Tibial artery (tissue), 4 donors: ENCODE measurements around the gene XRCC6.
"Not testable (repeated sequence)": the region's sequence is repeated elsewhere in the genome, so short reads cannot be mapped to it uniquely, and the experiment has no call there.

Source experiments
- DNase-seq, 2 donors: peaks; one replicate each; pipeline ENCODE4 v3.0.0-alpha.2; 2019
- H3K27ac ChIP-seq, 2 donors: fragments of 200-600 bp; sonication (generic) in 1 of 2; 1 replicate in 1 of 2; 2 replicates in 1 of 2; pipeline ENCODE4 v1.5.1; 2018 to 2019; ENCODE audit warnings: mild to moderate bottlenecking in 1 of 2
- H3K27me3 ChIP-seq, 2 donors: fragments of 200-600 bp; sonication (generic) in 1 of 2; one replicate each; pipeline versions ENCODE4 v1.5.1 to v1.6.0; 2016 to 2019
- H3K36me3 ChIP-seq, 3 donors: fragments of 200-600 bp; sonication (generic) in 2 of 3; one replicate each; pipeline ENCODE4 v1.5.1; 2016 to 2019; ENCODE audit warnings: mild to moderate bottlenecking in 2 of 3
- H3K4me1 ChIP-seq, 4 donors: fragments of 200-600 bp; sonication (generic) in 2 of 4; 1 replicate in 3 of 4; 2 replicates in 1 of 4; pipeline ENCODE4 v1.5.1; 2016 to 2019
- H3K4me3 ChIP-seq, 2 donors: fragments of 200-600 bp; sonication (generic) in 1 of 2; 1 replicate in 1 of 2; 2 replicates in 1 of 2; pipeline ENCODE4 v1.5.1; 2018 to 2019; ENCODE audit warnings: mild to moderate bottlenecking in 2 of 2
- H3K9me3 ChIP-seq, 3 donors: fragments of 200-600 bp; sonication (generic) in 1 of 3; one replicate each; pipeline ENCODE4 v1.5.1; 2016 to 2019
- CTCF ChIP-seq, 2 experiments: fragments of 200-600 bp in 1 of 2; fragments of 450-650 bp in 1 of 2; IDR thresholded peaks; one replicate each; pipeline ENCODE4 v1.5.1; 2017 to 2019; ENCODE audit warnings: antibody characterized with exemption in 2 of 2, mild to moderate bottlenecking in 1 of 2, moderate library complexity in 1 of 2
- intact Hi-C: fragments of 100-400 bp; cut with DNase I; formaldehyde crosslinking; loops from one replicate; pipeline ENCODE4 v1.15.0; 2023; ENCODE audit warnings: low total_unique reads

XRCC6 gene

GRCh38 chr22:41621099-41621910, at the start of gene XRCC6:
Gene XRCC6, plus strand, starts transcription at chr22:41621295. Its CDS starts 710 bp downstream, at chr22:41622005.
- peaks cover 0 to 32% (median 23%) of the 10 kb centered on the region in 4 donors for H3K4me1 ChIP-seq
- peak; percentile 100 for DNase-seq
- H3K27ac ChIP-seq = peak within 1 kb of the TSS; percentile 97 to 98
- H3K9me3 ChIP-seq = no peaks in the 10 kb centered on the region
- intact Hi-C loops = loop anchor here (5.0 kb wide), 1 partner anchor 79 kb away; the partner anchor contains the start of gene POLR3H
- H3K36me3 ChIP-seq = peaks cover 33 to 41% (median 35%) of the 10 kb centered on the region in 3 donors
- TF ChIP-seq CTCF (IDR thresholded peaks at IDR 0.05) = no peak
- peak within 1 kb of the TSS; percentile 92 to 96 for H3K4me3 ChIP-seq
- no peaks in the 10 kb centered on the region for H3K27me3 ChIP-seq

- no peak for DNase-seq
- intact Hi-C loops = no loop called here
- peaks cover 16 to 47% (median 31%) of the 10 kb centered on the region in 3 donors for H3K36me3 ChIP-seq
- H3K4me1 ChIP-seq = peaks cover 0 to 56% (median 38%) of the 10 kb centered on the region in 4 donors
- no peak overlapping the region for H3K4me3 ChIP-seq
- TF ChIP-seq CTCF (IDR thresholded peaks at IDR 0.05) = no peak
- H3K27me3 ChIP-seq = no peaks in the 10 kb centered on the region
- no peaks in the 10 kb centered on the region for H3K9me3 ChIP-seq
- H3K27ac ChIP-seq = no peak overlapping the region
Observed at GRCh38 chr22:41571786-41572185, 49.3 kb upstream of the XRCC6 start.

- DNase-seq, intact Hi-C loops: not testable (repeated sequence)
- peaks cover 0 to 51% (median 35%) of the 10 kb centered on the region in 4 donors for H3K4me1 ChIP-seq
Observed at GRCh38 chr22:41572305-41572704, 48.8 kb upstream of the XRCC6 start.

GRCh38 chr22:41573677-41574076, 47.4 kb upstream of the XRCC6 start:
- intact Hi-C loops = no loop called here
- no peak for TF ChIP-seq CTCF (IDR thresholded peaks at IDR 0.05)
- H3K4me1 ChIP-seq = peaks cover 0 to 37% (median 22%) of the 10 kb centered on the region in 4 donors
- no peak for DNase-seq
- peaks cover 16 to 66% (median 34%) of the 10 kb centered on the region in 3 donors for H3K36me3 ChIP-seq
- no peaks in the 10 kb centered on the region for H3K27me3 ChIP-seq
- no peak overlapping the region for H3K4me3 ChIP-seq
- H3K9me3 ChIP-seq = no peaks in the 10 kb centered on the region
- H3K27ac ChIP-seq = peak overlapping the region in 1 of 2 donors; percentile 66

More at GRCh38 chr22:41572305-41572704, 48.8 kb upstream of the XRCC6 start:
- H3K4me3 ChIP-seq, H3K9me3 ChIP-seq, H3K27ac ChIP-seq, H3K27me3 ChIP-seq: not testable (repeated sequence)
- H3K36me3 ChIP-seq = peaks cover 16 to 52% (median 31%) of the 10 kb centered on the region in 3 donors

GRCh38 chr22:41574847-41575381, 46.2 kb upstream of the XRCC6 start:
- H3K4me3 ChIP-seq = no peak overlapping the region
- peak; percentile 83 to 88 for DNase-seq
- no peak for TF ChIP-seq CTCF (IDR thresholded peaks at IDR 0.05)
- H3K4me1 ChIP-seq = peaks cover 0 to 25% (median 14%) of the 10 kb centered on the region in 4 donors
- no peaks in the 10 kb centered on the region for H3K9me3 ChIP-seq
- intact Hi-C loops = no loop called here
- no peaks in the 10 kb centered on the region for H3K27me3 ChIP-seq
- peaks cover 16 to 78% (median 44%) of the 10 kb centered on the region in 3 donors for H3K36me3 ChIP-seq
- peak overlapping the region; percentile 65 to 66 for H3K27ac ChIP-seq

GRCh38 chr22:41575533-41575932, 45.6 kb upstream of the XRCC6 start:
- Histone ChIP-seq H3K4me3 (no peak overlapping the region), H3K27ac (peak overlapping the region; percentile 65 to 66), H3K36me3 (peaks cover 16 to 84% (median 50%) of the 10 kb centered on the region in 3 donors), H3K9me3 (no peaks in the 10 kb centered on the region), H3K4me1 (peaks cover 0 to 19% (median 12%) of the 10 kb centered on the region in 4 donors), H3K27me3 (no peaks in the 10 kb centered on the region)
- intact Hi-C loops = no loop called here
- TF ChIP-seq CTCF (IDR thresholded peaks at IDR 0.05) = no peak
- DNase-seq = no peak
